ENCODE measurements around the gene GBP2. TPM values are rescaled to one million over a fixed set of nuclear protein-coding genes. Genes with fewer than 3 reads are reported as not detected.
A peak's percentile ranks its signal among the peaks of the same experiment; 100 is the strongest.

GBP2 gene
- total RNA-seq (2014; rRNA removed; shearing (Covaris generic)): 0.04 and 0.07 TPM in 2 replicates

GRCh38 chr1:89125913-89126580, at the start of gene GBP2:
Gene GBP2, minus strand, starts transcription at chr1:89126114. Its CDS starts 4,148 bp downstream, at chr1:89121966.
- H3K27me3 ChIP-seq (ENCODE audit: control insufficient read depth, insufficient read depth, low read length): no peaks in the 10 kb centered on the region
- DNase-seq: no peak
- no peak within 1 kb of the TSS for H3K4me3 ChIP-seq (ENCODE audit: insufficient read depth, low read depth, low read length)
- H3K36me3 ChIP-seq (replicated peaks; ENCODE audit: control insufficient read depth, insufficient read depth, low read length): no peaks in the 10 kb centered on the region

GRCh38 chr1:89174491-89174890, 48.6 kb upstream of the GBP2 start:
- Histone ChIP-seq H3K27me3 (ENCODE audit: control insufficient read depth, insufficient read depth, low read length) (no peaks in the 10 kb centered on the region), H3K36me3 (replicated peaks; ENCODE audit: control insufficient read depth, insufficient read depth, low read length) (no peaks in the 10 kb centered on the region), H3K4me3 (ENCODE audit: insufficient read depth, low read depth, low read length) (no peak overlapping the region)
- DNase-seq: no peak

GRCh38 chr1:89172468-89173143, 46.7 kb upstream of the GBP2 start:
- no peak for DNase-seq
- Histone ChIP-seq H3K36me3 (replicated peaks; ENCODE audit: control insufficient read depth, insufficient read depth, low read length) (no peaks in the 10 kb centered on the region), H3K4me3 (ENCODE audit: insufficient read depth, low read depth, low read length) (no peak overlapping the region), H3K27me3 (ENCODE audit: control insufficient read depth, insufficient read depth, low read length) (no peaks in the 10 kb centered on the region)

- Histone ChIP-seq H3K36me3 (replicated peaks; ENCODE audit: control insufficient read depth, insufficient read depth, low read length) (no peaks in the 10 kb centered on the region), H3K27me3 (ENCODE audit: control insufficient read depth, insufficient read depth, low read length) (no peaks in the 10 kb centered on the region), H3K4me3 (ENCODE audit: insufficient read depth, low read depth, low read length) (no peak overlapping the region)
- DNase-seq: no peak
Measured at GRCh38 chr1:89171067-89171438, 45.1 kb upstream of the GBP2 start.

GRCh38 chr1:89170170-89171066, 44.5 kb upstream of the GBP2 start:
- no peaks in the 10 kb centered on the region for H3K27me3 ChIP-seq (ENCODE audit: control insufficient read depth, insufficient read depth, low read length)
- DNase-seq: no peak
- no peak overlapping the region for H3K4me3 ChIP-seq (ENCODE audit: insufficient read depth, low read depth, low read length)
- no peaks in the 10 kb centered on the region for H3K36me3 ChIP-seq (replicated peaks; ENCODE audit: control insufficient read depth, insufficient read depth, low read length)

- Histone ChIP-seq H3K27me3 (ENCODE audit: control insufficient read depth, insufficient read depth, low read length) (no peaks in the 10 kb centered on the region), H3K4me3 (ENCODE audit: insufficient read depth, low read depth, low read length) (no peak overlapping the region), H3K36me3 (replicated peaks; ENCODE audit: control insufficient read depth, insufficient read depth, low read length) (no peaks in the 10 kb centered on the region)
- no peak for DNase-seq
Measured at GRCh38 chr1:89169166-89169565, 43.3 kb upstream of the GBP2 start.

GRCh38 chr1:89167590-89168230, 41.8 kb upstream of the GBP2 start:
- Histone ChIP-seq H3K27me3 (ENCODE audit: control insufficient read depth, insufficient read depth, low read length) (no peaks in the 10 kb centered on the region), H3K36me3 (replicated peaks; ENCODE audit: control insufficient read depth, insufficient read depth, low read length) (no peaks in the 10 kb centered on the region), H3K4me3 (ENCODE audit: insufficient read depth, low read depth, low read length) (no peak overlapping the region)
- DNase-seq: no peak

GRCh38 chr1:89166705-89167104, 40.8 kb upstream of the GBP2 start:
- Histone ChIP-seq H3K36me3 (replicated peaks; ENCODE audit: control insufficient read depth, insufficient read depth, low read length) (no peaks in the 10 kb centered on the region), H3K27me3 (ENCODE audit: control insufficient read depth, insufficient read depth, low read length) (no peaks in the 10 kb centered on the region), H3K4me3 (ENCODE audit: insufficient read depth, low read depth, low read length) (no peak overlapping the region)
- no peak for DNase-seq

GRCh38 chr1:89165811-89166210, 39.9 kb upstream of the GBP2 start:
- DNase-seq: no peak
- Histone ChIP-seq H3K36me3 (replicated peaks; ENCODE audit: control insufficient read depth, insufficient read depth, low read length) (no peaks in the 10 kb centered on the region), H3K4me3 (ENCODE audit: insufficient read depth, low read depth, low read length) (no peak overlapping the region), H3K27me3 (ENCODE audit: control insufficient read depth, insufficient read depth, low read length) (no peaks in the 10 kb centered on the region)

GRCh38 chr1:89151047-89151446, 25.1 kb upstream of the GBP2 start:
- Histone ChIP-seq H3K4me3 (ENCODE audit: insufficient read depth, low read depth, low read length) (no peak overlapping the region), H3K36me3 (replicated peaks; ENCODE audit: control insufficient read depth, insufficient read depth, low read length) (no peaks in the 10 kb centered on the region), H3K27me3 (ENCODE audit: control insufficient read depth, insufficient read depth, low read length) (no peaks in the 10 kb centered on the region)
- DNase-seq: no peak

GRCh38 chr1:89149976-89150375, 24.1 kb upstream of the GBP2 start:
- no peak overlapping the region for H3K4me3 ChIP-seq (ENCODE audit: insufficient read depth, low read depth, low read length)
- no peak for DNase-seq
- H3K27me3 ChIP-seq (ENCODE audit: control insufficient read depth, insufficient read depth, low read length): no peaks in the 10 kb centered on the region
- H3K36me3 ChIP-seq (replicated peaks; ENCODE audit: control insufficient read depth, insufficient read depth, low read length): no peaks in the 10 kb centered on the region

GRCh38 chr1:89149229-89149628, 23.3 kb upstream of the GBP2 start:
- no peaks in the 10 kb centered on the region for H3K36me3 ChIP-seq (replicated peaks; ENCODE audit: control insufficient read depth, insufficient read depth, low read length)
- no peaks in the 10 kb centered on the region for H3K27me3 ChIP-seq (ENCODE audit: control insufficient read depth, insufficient read depth, low read length)
- H3K4me3 ChIP-seq (ENCODE audit: insufficient read depth, low read depth, low read length): no peak overlapping the region
- peak; percentile 6 for DNase-seq

GRCh38 chr1:89147678-89148658, 22.1 kb upstream of the GBP2 start:
- H3K36me3 ChIP-seq (replicated peaks; ENCODE audit: control insufficient read depth, insufficient read depth, low read length): no peaks in the 10 kb centered on the region
- DNase-seq: no peak
- no peaks in the 10 kb centered on the region for H3K27me3 ChIP-seq (ENCODE audit: control insufficient read depth, insufficient read depth, low read length)
- H3K4me3 ChIP-seq (ENCODE audit: insufficient read depth, low read depth, low read length): no peak overlapping the region
